Trophoblast cell (in vitro differentiated cells and primary cell): ENCODE results near the gene RPS6KL1.
A peak's percentile ranks its signal among the peaks of the same experiment; 100 is the strongest.

Experiments
- DNase-seq, 2 donors: peaks; one replicate each; pipeline ENCODE4 v3.0.0-alpha.2; 2016
- H2AFZ ChIP-seq: 2 replicates; pipeline ENCODE4 v1.6.1; 2013; ENCODE audit warnings: low read length, moderate library complexity, mild to moderate bottlenecking; ENCODE audit not compliant: insufficient read depth, poor library complexity
- H2AK5ac ChIP-seq: 2 replicates; pipeline ENCODE4 v1.6.1; 2013; ENCODE audit warnings: mild to moderate bottlenecking, low read length
- H2BK120ac ChIP-seq: 2 replicates; pipeline ENCODE4 v1.6.1; 2013; ENCODE audit warnings: low read length, mild to moderate bottlenecking, moderate library complexity; ENCODE audit not compliant: insufficient read depth, poor library complexity
- H2BK12ac ChIP-seq: 2 replicates; pipeline ENCODE4 v1.6.1; 2013; ENCODE audit warnings: mild to moderate bottlenecking, low read length, moderate library complexity
- H2BK5ac ChIP-seq: 2 replicates; pipeline ENCODE4 v1.6.1; 2013; ENCODE audit warnings: low read length, low read depth, moderate library complexity, mild to moderate bottlenecking; ENCODE audit not compliant: poor library complexity
- H3K14ac ChIP-seq: 2 replicates; pipeline ENCODE4 v1.6.1; 2013; ENCODE audit warnings: mild to moderate bottlenecking, low read length
- H3K18ac ChIP-seq: 2 replicates; pipeline ENCODE4 v1.6.1; 2013; ENCODE audit warnings: mild to moderate bottlenecking, low read length
- H3K23ac ChIP-seq: 2 replicates; pipeline ENCODE4 v1.6.1; 2013; ENCODE audit warnings: low read length
- H3K27ac ChIP-seq: 2 replicates; pipeline ENCODE4 v1.5.1; 2013; ENCODE audit warnings: low read depth, mild to moderate bottlenecking, inconsistent platforms, low read length, moderate library complexity
- H3K27me3 ChIP-seq: 2 replicates; pipeline ENCODE4 v1.6.1; 2013; ENCODE audit warnings: inconsistent platforms, mild to moderate bottlenecking, low read length, moderate library complexity; ENCODE audit not compliant: insufficient read depth
- H3K36me3 ChIP-seq, 2 experiments: 1 replicate in 1 of 2; 2 replicates in 1 of 2; pipeline ENCODE4 v1.6.1; 2013; ENCODE audit warnings: low read length in 2 of 2, mild to moderate bottlenecking in 2 of 2, moderate library complexity in 1 of 2; ENCODE audit not compliant: insufficient read depth in 2 of 2, control insufficient read depth in 1 of 2
- H3K4ac ChIP-seq: 2 replicates; pipeline ENCODE4 v1.6.1; 2013; ENCODE audit warnings: low read depth, mild to moderate bottlenecking, low read length, moderate library complexity
- H3K4me1 ChIP-seq, 2 experiments: 1 replicate in 1 of 2; 2 replicates in 1 of 2; pipeline ENCODE4 v1.6.1; 2013; ENCODE audit warnings: low read length in 2 of 2, mild to moderate bottlenecking in 2 of 2, moderate library complexity in 1 of 2; ENCODE audit not compliant: insufficient read depth in 2 of 2, control insufficient read depth in 1 of 2
- H3K4me2 ChIP-seq: 2 replicates; pipeline ENCODE4 v1.6.1; 2013; ENCODE audit warnings: inconsistent platforms, mild to moderate bottlenecking, low read length, moderate library complexity
- H3K4me3 ChIP-seq: 2 replicates; pipeline ENCODE4 v1.5.1; 2013; ENCODE audit warnings: mild to moderate bottlenecking, low read depth, low read length, inconsistent platforms
- H3K79me1 ChIP-seq: one replicate; pipeline ENCODE4 v1.6.1; 2013; ENCODE audit warnings: low read length
- H3K79me2 ChIP-seq: 2 replicates; pipeline ENCODE4 v1.6.1; 2013; ENCODE audit warnings: low read length, mild to moderate bottlenecking; ENCODE audit not compliant: control insufficient read depth, insufficient read depth, poor library complexity
- H3K9ac ChIP-seq: 2 replicates; pipeline ENCODE4 v1.6.1; 2013; ENCODE audit warnings: mild to moderate bottlenecking, low read length
- H3K9me3 ChIP-seq: 2 replicates; pipeline ENCODE4 v1.6.1; 2013; ENCODE audit warnings: low read depth, mild to moderate bottlenecking, control low read depth, inconsistent platforms, low read length; ENCODE audit not compliant: insufficient read depth
- H4K12ac ChIP-seq: 2 replicates; pipeline ENCODE4 v1.6.1; 2013; ENCODE audit warnings: low read depth, mild to moderate bottlenecking, low read length, moderate library complexity
- H4K8ac ChIP-seq: 2 replicates; pipeline ENCODE4 v1.6.1; 2013; ENCODE audit warnings: low read depth, mild to moderate bottlenecking, low read length, moderate library complexity
- H4K91ac ChIP-seq: one replicate; pipeline ENCODE4 v1.6.1; 2013; ENCODE audit warnings: low read depth, mild to moderate bottlenecking, low read length, moderate library complexity
- WGBS: extraction: QIAGEN DNeasy Blood & Tissue Kit; methylation state at CpG from one replicate; pipeline ENCODE4 v1.1.7; 2013; ENCODE audit warnings: missing lambda C conversion rate; ENCODE audit not compliant: insufficient read length, insufficient coverage; ENCODE audit errors: extremely low coverage; 5-methylcytosine and 5-hydroxymethylcytosine counted together

RPS6KL1 gene

DNA sequence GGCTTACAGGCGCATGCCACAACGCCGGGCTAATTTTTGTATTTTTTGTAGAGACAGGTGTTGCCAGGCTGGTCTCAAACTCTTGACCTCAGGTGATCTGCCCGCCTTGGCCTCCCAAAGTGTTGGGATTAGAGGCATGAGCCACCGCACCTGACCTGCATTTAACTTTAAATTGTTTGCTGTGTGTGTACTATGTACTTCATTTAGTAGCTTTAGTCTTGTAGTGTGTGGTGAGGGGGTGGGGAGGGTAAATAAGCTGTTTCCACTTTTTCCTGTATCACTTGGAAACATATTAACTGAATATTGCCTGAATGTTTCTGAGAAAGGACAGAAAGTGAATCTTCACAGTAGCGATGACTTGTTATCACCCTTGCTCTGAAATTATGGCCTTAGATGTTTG lies 32.8 kb downstream of the RPS6KL1 start:
- no peak for DNase-seq
- H3K27me3 ChIP-seq = no peaks in the 10 kb centered on the region
- no CpG with 5 or more reads among the region's 6 CpGs for WGBS
- no peak overlapping the region for H3K14ac ChIP-seq
- H2BK120ac ChIP-seq = no peak overlapping the region
- H2BK5ac ChIP-seq = no peak overlapping the region
- H3K4me3 ChIP-seq = no peak overlapping the region
- H3K18ac ChIP-seq = no peak overlapping the region
- H3K4ac ChIP-seq = no peak overlapping the region
- no peak overlapping the region for H2AK5ac ChIP-seq
- no peak overlapping the region for H3K4me2 ChIP-seq
- no peak overlapping the region for H3K9ac ChIP-seq
- no peak overlapping the region for H4K12ac ChIP-seq
- no peaks in the 10 kb centered on the region for H3K9me3 ChIP-seq
- no peaks in the 10 kb centered on the region for H3K79me2 ChIP-seq
- H3K79me1 ChIP-seq = no peaks in the 10 kb centered on the region
- peaks cover 4 to 12% of the 10 kb centered on the region in 2 experiments for H3K4me1 ChIP-seq
- H2AFZ ChIP-seq = no peak overlapping the region
- H4K8ac ChIP-seq = no peak overlapping the region
- H3K36me3 ChIP-seq = peaks cover 36 to 40% of the 10 kb centered on the region in 2 experiments
- no peak overlapping the region for H2BK12ac ChIP-seq
- H3K23ac ChIP-seq = no peak overlapping the region
- H3K27ac ChIP-seq = no peak overlapping the region
- no peak overlapping the region for H4K91ac ChIP-seq

DNA sequence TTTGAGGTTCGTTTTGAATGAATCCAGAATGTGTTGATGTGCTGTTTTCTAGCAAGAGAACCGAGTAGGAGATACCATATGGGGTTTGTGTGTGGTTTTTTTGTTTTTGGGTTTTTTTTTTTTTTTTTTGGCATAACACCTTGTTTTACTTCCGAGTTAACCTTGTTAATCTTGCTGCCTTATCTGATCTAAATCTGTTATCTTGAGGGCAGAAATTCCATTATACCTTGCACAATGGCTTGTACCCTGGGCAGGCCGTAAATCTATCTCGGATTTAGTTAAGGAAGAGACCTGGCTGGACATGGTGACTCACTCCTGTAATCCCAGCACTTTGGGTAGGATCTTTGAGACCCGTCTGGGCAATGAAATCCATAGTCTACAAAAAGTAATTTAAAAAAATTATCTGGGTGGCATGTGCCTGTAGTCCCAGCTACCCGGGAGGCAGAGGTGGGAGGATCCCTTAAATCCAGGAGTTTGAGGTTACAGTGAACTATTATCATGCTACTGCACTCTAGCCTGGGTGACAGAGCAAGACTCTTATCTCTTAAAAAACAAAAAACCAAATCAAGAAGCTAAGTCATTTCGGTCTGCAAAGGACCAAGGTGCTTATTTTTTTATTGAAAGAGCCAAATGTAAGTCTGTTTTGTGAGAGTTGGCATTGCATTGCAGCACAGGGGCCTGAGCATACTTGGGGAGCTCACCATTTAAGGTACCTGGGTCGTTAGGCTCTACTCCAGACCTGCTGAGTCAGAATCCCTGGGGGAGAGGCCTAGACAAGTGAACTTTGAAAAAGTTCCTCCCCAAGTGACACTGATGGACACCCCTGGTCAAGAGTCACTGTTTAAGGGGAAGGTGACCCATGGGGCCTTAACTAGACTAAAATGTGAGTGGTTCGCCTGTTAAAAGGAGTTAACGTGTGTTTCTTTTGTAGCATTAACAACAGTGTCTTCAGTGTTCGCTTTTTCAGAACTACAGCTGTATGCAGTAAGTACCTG lies 34.6 kb downstream of the RPS6KL1 start:
- H2BK120ac ChIP-seq = no peak overlapping the region
- no peaks in the 10 kb centered on the region for H3K79me1 ChIP-seq
- no peak overlapping the region for H3K4me3 ChIP-seq
- DNase-seq = peak; percentile 43 to 87
- no CpG with 5 or more reads among the region's 12 CpGs for WGBS
- no peak overlapping the region for H4K8ac ChIP-seq
- H3K4ac ChIP-seq = no peak overlapping the region
- H3K27ac ChIP-seq = peak overlapping the region; percentile 15
- no peak overlapping the region for H3K18ac ChIP-seq
- no peak overlapping the region for H3K14ac ChIP-seq
- no peak overlapping the region for H2AFZ ChIP-seq
- no peak overlapping the region for H3K23ac ChIP-seq
- peaks cover 25 to 28% of the 10 kb centered on the region in 2 experiments for H3K36me3 ChIP-seq
- no peak overlapping the region for H4K91ac ChIP-seq
- H2BK12ac ChIP-seq = no peak overlapping the region
- no peaks in the 10 kb centered on the region for H3K27me3 ChIP-seq
- H3K9ac ChIP-seq = no peak overlapping the region
- H3K9me3 ChIP-seq = no peaks in the 10 kb centered on the region
- no peak overlapping the region for H2AK5ac ChIP-seq
- peaks cover 4 to 13% of the 10 kb centered on the region in 2 experiments for H3K4me1 ChIP-seq
- no peak overlapping the region for H3K4me2 ChIP-seq
- H3K79me2 ChIP-seq = no peaks in the 10 kb centered on the region
- H4K12ac ChIP-seq = no peak overlapping the region
- no peak overlapping the region for H2BK5ac ChIP-seq

DNA sequence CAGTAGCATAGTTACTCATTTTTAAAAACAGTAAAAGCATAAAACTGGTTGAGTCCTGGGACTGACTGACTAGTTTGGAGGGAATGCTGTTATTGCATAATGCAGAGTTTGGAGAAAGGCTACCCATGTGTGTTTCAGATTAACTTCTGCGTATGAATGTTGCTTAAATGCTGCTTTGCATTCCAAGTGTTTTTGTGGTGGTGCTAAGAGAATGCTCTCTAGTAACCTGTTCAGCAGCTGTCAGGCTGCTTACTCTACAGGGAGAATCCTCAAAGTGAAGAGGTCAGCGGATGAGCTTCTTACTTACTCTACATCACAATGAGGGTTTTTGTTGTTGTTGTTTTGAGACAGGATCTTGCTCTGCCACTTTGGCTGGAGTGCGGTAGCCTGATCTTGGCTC lies 37.1 kb downstream of the RPS6KL1 start:
- Histone ChIP-seq H3K4me2 (no peak overlapping the region), H3K4ac (no peak overlapping the region), H3K79me1 (peaks cover 8% of the 10 kb centered on the region), H2BK5ac (no peak overlapping the region), H3K9me3 (no peaks in the 10 kb centered on the region), H2BK120ac (no peak overlapping the region), H4K12ac (no peak overlapping the region), H3K27me3 (no peaks in the 10 kb centered on the region), H3K18ac (no peak overlapping the region), H3K4me1 (peaks cover 9 to 18% of the 10 kb centered on the region in 2 experiments), H3K14ac (no peak overlapping the region), H4K8ac (no peak overlapping the region), H4K91ac (no peak overlapping the region), H3K4me3 (no peak overlapping the region), H3K9ac (no peak overlapping the region), H3K36me3 (peaks cover 15% of the 10 kb centered on the region in 2 experiments), H3K27ac (no peak overlapping the region), H2AFZ (no peak overlapping the region), H2BK12ac (no peak overlapping the region), H2AK5ac (no peak overlapping the region), H3K23ac (no peak overlapping the region), H3K79me2 (peaks cover 14% of the 10 kb centered on the region)
- no CpG with 5 or more reads among the region's 3 CpGs for WGBS
- DNase-seq = peak; percentile 88 to 97

DNA sequence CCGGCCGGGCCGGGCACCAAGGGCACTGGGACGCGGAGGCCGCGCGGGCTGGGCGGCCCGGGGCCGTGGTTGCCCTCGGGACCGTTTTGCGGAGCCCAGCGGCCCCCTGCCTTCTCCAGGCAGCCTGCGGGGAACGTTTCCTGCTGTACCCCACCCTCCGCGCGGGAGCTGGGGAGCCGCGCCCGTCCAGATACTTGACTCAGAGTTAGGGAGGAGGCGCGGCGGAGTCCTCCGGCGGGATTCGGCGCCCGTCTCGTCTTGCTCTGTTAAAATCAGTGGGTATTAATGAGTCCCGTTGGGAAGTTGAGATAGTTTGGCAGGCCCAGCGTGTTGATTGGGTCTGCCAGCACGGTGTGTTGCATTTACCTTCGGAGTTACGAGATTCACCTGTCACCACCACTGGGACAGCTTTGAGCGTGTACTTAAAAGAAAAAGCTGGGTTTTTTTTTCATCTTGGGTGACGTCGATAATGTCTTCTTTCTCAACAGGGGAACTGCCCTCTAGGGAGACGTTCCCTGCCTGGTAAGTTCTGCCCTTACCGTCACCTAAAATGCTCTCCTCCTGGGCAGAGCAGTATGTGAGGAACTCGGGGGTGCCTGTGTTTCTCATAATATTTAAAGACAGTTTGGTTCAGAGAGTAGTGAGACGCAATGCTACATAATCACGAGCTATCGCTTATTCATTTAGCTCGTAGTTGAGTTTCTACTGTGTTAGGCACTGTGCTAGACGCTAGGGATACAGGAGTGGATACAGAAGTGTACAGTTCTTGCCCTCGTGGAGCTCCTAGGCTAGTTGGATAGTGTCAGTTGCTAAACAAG lies 40.7 kb downstream of the RPS6KL1 start:
- H3K14ac ChIP-seq = peak overlapping the region; percentile 90
- peak overlapping the region; percentile 36 for H3K27ac ChIP-seq
- peak overlapping the region; percentile 86 for H4K12ac ChIP-seq
- peak overlapping the region; percentile 53 for H2AK5ac ChIP-seq
- H3K18ac ChIP-seq = peak overlapping the region; percentile 87
- WGBS = no CpG with 5 or more reads among the region's 49 CpGs
- no peak overlapping the region for H2BK12ac ChIP-seq
- peak overlapping the region; percentile 93 for H3K9ac ChIP-seq
- H3K9me3 ChIP-seq = no peaks in the 10 kb centered on the region
- peak overlapping the region; percentile 74 for H3K4me2 ChIP-seq
- H2BK120ac ChIP-seq = peak overlapping the region; percentile 45
- H3K4me3 ChIP-seq = peak overlapping the region; percentile 99
- peak overlapping the region; percentile 94 for H4K8ac ChIP-seq
- peak in 1 of 2 donors; percentile 58 for DNase-seq
- peaks cover 8% of the 10 kb centered on the region for H3K79me1 ChIP-seq
- H2AFZ ChIP-seq = peak overlapping the region; percentile 86
- no peaks in the 10 kb centered on the region for H3K27me3 ChIP-seq
- H3K4me1 ChIP-seq = peaks cover 5 to 10% of the 10 kb centered on the region in 2 experiments
- peaks cover 2 to 3% of the 10 kb centered on the region in 2 experiments for H3K36me3 ChIP-seq
- H3K23ac ChIP-seq = no peak overlapping the region
- H4K91ac ChIP-seq = peak overlapping the region; percentile 89
- peaks cover 14% of the 10 kb centered on the region for H3K79me2 ChIP-seq
- peak overlapping the region; percentile 69 for H3K4ac ChIP-seq
- peak overlapping the region; percentile 24 for H2BK5ac ChIP-seq
